Sigmoid colon (tissue), 4 donors: ENCODE data around the gene NFATC1.

Experiments
- CTCF ChIP-seq, 4 experiments: fragments of 450-650 bp in 3 of 4; fragments of 200-600 bp in 1 of 4; IDR thresholded peaks; one replicate each; pipeline ENCODE4 v1.5.1; 2016 to 2019; ENCODE audit warnings: antibody characterized with exemption in 4 of 4, mild to moderate bottlenecking in 3 of 4, moderate library complexity in 2 of 4
- POLR2AphosphoS5 ChIP-seq, 4 donors: sonication (generic); formaldehyde crosslinking; IDR thresholded peaks; one replicate each; pipeline ENCODE4 v1.6.1; 2017; ENCODE audit warnings: antibody characterized with exemption in 4 of 4

GRCh38 chr18:79401494-79402208, 5.9 kb downstream of the NFATC1 start:
- TF ChIP-seq POLR2AphosphoS5 (IDR thresholded peaks at IDR 0.05) (no peak), CTCF (IDR thresholded peaks at IDR 0.05) (no peak)
